Measurements from ENCODE around the gene CNTLN. TPM values are rescaled to one million over a fixed set of nuclear protein-coding genes. Genes with fewer than 3 reads are reported as not detected.
"Not testable (repeated sequence)": the region's sequence is repeated elsewhere in the genome, so short reads cannot be mapped to it uniquely, and the experiment has no call there.

The CNTLN gene
- total RNA-seq, 4 donors from 2014 or later, result 3.9 to 39.6 (median 7.4) TPM

GRCh38 chr9:17160327-17160726 is 25.5 kb downstream of the CNTLN start:
- no peaks in the 10 kb centered on the region for H3K36me3 ChIP-seq
- H3K27ac ChIP-seq, result no peak overlapping the region
- no peak overlapping the region for H3K4me3 ChIP-seq
- H3K4me1 ChIP-seq, result no peaks in the 10 kb centered on the region
- no peaks in the 10 kb centered on the region for H3K9me3 ChIP-seq
- H3K27me3 ChIP-seq, result no peaks in the 10 kb centered on the region
- no peak for DNase-seq
- TF ChIP-seq CTCF (IDR thresholded peaks at IDR 0.05) (no peak), POLR2A (IDR thresholded peaks at IDR 0.05) (no peak)

GRCh38 chr9:17165764-17166163 is 30.9 kb downstream of the CNTLN start:
- Histone ChIP-seq H3K27me3 (no peaks in the 10 kb centered on the region), H3K27ac (no peak overlapping the region), H3K9me3 (no peaks in the 10 kb centered on the region), H3K36me3 (no peaks in the 10 kb centered on the region), H3K4me1 (no peaks in the 10 kb centered on the region), H3K4me3 (no peak overlapping the region)
- no peak for DNase-seq
- no peak for TF ChIP-seq POLR2A (IDR thresholded peaks at IDR 0.05)
- TF ChIP-seq CTCF (IDR thresholded peaks at IDR 0.05), result no peak

GRCh38 chr9:17166346-17166745 is 31.5 kb downstream of the CNTLN start:
- DNase-seq, result no peak

GRCh38 chr9:17171309-17172094 is 36.7 kb downstream of the CNTLN start:
- no peaks in the 10 kb centered on the region for H3K9me3 ChIP-seq
- TF ChIP-seq POLR2A (IDR thresholded peaks at IDR 0.05) (no peak), CTCF (IDR thresholded peaks at IDR 0.05) (no peak)
- no peaks in the 10 kb centered on the region for H3K27me3 ChIP-seq
- no peak overlapping the region for H3K4me3 ChIP-seq
- H3K27ac ChIP-seq, result no peak overlapping the region
- H3K4me1 ChIP-seq, result no peaks in the 10 kb centered on the region
- no peak for DNase-seq
- no peaks in the 10 kb centered on the region for H3K36me3 ChIP-seq

More at GRCh38 chr9:17166346-17166745, 31.5 kb downstream of the CNTLN start:
- Histone ChIP-seq H3K27me3 (no peaks in the 10 kb centered on the region), H3K36me3 (no peaks in the 10 kb centered on the region), H3K9me3 (no peaks in the 10 kb centered on the region), H3K27ac (no peak overlapping the region), H3K4me3 (no peak overlapping the region), H3K4me1 (no peaks in the 10 kb centered on the region)
- TF ChIP-seq CTCF (IDR thresholded peaks at IDR 0.05) (no peak), POLR2A (IDR thresholded peaks at IDR 0.05) (no peak)

- not testable (repeated sequence) for H3K4me3 ChIP-seq, H3K27ac ChIP-seq, H3K27me3 ChIP-seq, H3K36me3 ChIP-seq, H3K4me1 ChIP-seq, H3K9me3 ChIP-seq, DNase-seq
These were observed 42.7 kb downstream of the CNTLN start for GRCh38 chr9:17177496-17177895.

DNA sequence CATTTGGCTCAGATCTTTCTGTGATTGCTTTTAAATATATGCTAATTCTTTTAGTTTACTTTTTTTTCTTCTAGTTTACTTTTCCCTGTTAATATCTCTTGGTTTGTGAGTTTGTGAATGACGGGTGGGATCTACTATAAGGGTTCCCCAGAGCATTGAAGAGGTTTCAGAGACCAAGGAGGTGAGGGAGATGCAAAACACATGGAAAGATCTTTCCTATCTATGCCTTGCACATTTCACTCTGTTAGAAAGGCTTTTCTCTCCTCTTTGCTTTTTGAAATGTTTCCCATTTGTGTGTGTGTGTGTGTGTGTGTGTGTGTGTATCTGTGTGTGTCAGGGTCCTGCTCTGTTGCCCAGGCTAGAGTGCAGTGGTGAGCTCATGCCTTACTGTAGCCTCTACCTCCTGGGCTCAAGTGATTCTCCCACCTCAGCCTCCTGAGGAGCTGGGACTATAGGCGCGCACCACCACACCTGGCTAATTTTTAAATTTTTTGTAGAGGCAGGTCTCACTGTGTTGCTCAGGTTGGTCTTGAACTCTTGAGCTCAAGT is 50.7 kb downstream of the CNTLN start:
- DNase-seq, result no peak

More for the DNA sequence above, 50.7 kb downstream of the CNTLN start:
- Histone ChIP-seq H3K4me1 (no peaks in the 10 kb centered on the region), H3K27ac (no peak overlapping the region), H3K36me3 (no peaks in the 10 kb centered on the region), H3K27me3 (no peaks in the 10 kb centered on the region), H3K9me3 (no peaks in the 10 kb centered on the region), H3K4me3 (no peak overlapping the region)
- TF ChIP-seq POLR2A (IDR thresholded peaks at IDR 0.05) (no peak), CTCF (IDR thresholded peaks at IDR 0.05) (no peak)
